HG03378 (cell line): Measurements from ENCODE around the gene ZNF469.

Experiments used
- ATAC-seq: cut with Tn5 transposase; IDR thresholded peaks from one replicate; pipeline ENCODE4 v1.9.1; 2021; ENCODE audit warnings: mild to moderate bottlenecking, moderate library complexity; ENCODE audit not compliant: unreplicated experiment

ZNF469 gene

DNA sequence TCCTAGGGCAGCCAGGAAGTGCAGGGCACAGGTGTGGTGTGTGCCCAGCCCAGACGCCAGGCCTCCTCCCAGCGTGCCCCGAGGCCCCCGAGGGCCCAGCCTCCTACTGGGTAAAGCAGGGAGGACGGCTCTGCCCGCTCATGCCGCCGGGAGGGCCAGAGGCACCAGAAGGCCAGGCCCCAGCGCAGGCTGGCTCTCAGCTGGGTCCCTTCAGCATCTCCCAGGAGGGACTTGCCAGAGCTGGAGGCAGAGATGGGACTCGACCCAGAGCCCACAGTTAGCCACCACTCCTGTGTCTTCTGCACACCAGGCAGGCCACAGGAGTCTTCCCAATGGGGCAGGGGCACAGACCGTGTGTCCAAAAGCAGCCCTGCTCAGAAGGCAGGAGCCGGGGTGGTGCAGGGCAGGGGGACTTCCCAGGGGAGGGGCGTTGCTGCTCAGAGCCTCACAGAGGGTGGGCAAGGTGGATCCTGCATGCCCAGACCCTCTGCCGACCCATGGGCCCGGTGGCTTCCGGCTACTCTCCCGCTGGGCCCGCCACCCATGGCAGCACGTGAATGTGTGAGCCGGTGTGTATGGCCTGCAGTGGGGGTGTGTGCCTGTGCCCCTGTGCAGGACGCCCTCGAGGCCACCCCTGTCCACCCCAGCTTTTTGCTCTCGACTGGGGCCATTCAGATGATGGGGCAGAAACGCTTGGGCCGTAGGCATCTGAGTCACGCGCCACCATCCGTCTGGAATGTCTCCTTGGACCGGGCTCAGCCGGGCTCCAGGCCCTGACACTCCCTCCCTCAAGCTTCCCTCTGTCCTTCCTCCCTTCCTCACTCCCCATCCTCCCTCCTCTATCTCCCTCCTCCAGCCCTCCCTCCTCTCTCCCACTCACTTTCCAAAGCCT lies 5.7 kb upstream of the ZNF469 start:
- no peak for ATAC-seq

- ATAC-seq: no peak
Observed at GRCh38 chr16:88377961-88378360, 4.8 kb upstream of the ZNF469 start.

GRCh38 chr16:88378401-88378800 lies 4.4 kb upstream of the ZNF469 start:
- no peak for ATAC-seq

DNA sequence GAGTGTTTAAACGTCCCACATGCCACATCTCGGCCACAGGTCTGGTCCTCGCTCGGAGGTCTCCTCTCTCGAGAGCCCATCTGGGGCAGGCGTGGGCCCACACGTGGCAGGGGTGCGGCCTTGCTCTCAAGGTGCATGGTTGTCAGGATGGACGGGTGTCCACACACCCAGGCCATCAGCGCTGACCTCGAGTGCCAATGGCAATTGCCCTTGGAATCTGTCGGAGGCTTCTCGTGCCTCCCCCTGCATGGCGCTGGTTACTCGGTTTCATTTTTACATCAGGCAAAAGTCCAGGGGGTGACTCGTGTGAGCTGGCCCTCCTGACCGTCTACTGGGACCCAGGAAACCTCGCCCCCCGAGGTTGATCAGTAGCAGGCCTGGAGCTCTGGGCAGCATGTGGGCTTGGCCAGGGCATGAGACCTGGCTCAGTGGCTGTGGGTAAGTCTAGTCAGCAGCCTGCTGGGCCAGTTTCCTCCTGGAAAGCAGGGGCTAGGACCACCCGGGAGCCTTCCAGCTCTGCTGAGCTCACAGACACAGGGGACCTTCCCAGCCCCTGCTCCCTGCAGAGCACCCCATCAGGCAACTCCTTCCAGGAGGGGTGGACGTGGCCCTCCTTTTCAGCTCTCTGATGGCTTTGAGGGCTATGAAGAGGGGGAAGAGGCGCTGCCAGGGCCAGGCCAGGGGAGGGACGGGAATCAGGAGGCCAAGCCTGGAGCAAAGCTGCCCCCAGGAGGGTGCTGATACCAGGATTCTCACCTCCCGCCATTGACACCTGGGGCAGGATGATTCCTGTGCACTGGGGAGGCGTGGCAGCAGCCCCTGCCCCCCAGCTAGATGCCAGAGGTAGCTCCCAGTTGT lies 3.7 kb upstream of the ZNF469 start:
- ATAC-seq: no peak

GRCh38 chr16:88379694-88380040 lies 3.1 kb upstream of the ZNF469 start:
- no peak for ATAC-seq

GRCh38 chr16:88380099-88380498 lies 2.7 kb upstream of the ZNF469 start:
- no peak for ATAC-seq

GRCh38 chr16:88380619-88381018 lies 2.1 kb upstream of the ZNF469 start:
- ATAC-seq: no peak

DNA sequence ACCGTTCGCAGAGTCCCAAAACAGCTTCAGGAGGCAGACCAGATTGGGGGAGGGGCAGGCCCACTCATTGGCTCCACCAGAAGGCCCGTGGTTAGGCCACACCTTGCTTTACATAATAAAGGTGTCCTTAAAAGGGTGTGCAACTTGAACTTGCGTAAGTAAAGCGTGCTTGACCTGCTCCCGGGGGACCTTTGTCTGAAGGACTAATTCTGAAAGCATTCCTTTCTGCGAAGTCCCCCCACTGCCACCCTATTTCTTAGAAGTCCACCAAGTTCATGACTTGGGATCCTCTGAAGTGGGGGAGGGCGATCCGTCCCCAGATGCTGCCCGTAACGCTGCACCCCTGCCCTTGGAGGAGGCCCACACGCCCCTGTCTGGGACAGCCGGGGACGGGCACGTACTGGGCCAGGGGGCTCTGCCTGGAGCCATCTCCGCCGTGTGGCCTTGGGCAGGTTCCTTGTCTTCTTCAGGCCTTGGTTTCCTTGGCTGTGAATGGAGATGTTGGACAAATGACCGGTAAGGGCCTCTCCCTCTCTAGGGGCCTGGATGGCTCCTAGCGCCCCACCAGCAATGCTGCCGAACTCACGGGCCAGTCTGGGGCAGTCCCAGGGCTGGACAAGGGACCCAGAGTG lies 823 bp upstream of the ZNF469 start:
- no peak for ATAC-seq

GRCh38 chr16:88383401-88384221 lies 852 bp downstream of the ZNF469 start:
- no peak for ATAC-seq

DNA sequence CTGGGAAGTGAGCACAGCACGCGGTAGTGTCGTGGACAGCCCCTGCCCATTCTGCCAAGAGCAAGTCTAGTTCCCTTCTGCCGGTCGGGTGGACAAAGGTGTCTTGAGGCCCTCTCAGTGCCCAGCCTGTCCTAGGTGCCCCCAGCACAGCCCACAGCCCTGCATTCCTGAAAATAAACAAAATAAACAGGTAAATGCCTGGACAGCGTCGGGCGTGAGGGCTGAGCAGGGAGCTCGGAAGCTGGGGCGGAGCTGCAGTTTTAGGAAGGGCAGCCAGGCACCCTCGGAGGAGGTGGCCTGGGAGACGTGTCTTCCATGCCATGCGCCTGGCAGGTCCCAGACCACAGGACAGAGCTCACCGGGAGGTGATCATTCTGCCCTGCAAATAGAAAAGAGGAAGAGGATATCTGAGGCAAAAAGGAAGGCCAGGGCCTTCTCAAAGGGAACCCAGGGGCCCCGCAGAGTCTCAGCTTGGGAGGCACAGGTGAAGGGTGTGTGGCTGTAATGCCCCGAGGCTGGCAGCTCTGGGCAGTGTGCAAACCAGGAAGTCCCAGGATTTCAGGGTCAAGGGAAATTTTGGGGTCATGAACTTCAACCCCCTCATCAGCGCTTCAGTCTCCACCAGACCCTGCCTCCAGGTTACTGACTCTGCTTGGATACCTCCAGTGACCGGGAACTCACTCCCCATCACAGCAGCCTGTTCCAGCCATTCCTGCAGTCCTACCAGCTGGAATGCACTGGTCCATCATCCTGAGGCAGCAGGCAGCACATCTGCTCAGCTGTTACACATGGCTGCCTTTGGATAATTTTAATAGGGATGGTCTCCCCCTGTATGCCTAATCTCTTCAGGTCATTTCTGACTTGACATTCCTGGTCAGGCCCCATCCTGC lies 1.7 kb downstream of the ZNF469 start:
- ATAC-seq: no peak

DNA sequence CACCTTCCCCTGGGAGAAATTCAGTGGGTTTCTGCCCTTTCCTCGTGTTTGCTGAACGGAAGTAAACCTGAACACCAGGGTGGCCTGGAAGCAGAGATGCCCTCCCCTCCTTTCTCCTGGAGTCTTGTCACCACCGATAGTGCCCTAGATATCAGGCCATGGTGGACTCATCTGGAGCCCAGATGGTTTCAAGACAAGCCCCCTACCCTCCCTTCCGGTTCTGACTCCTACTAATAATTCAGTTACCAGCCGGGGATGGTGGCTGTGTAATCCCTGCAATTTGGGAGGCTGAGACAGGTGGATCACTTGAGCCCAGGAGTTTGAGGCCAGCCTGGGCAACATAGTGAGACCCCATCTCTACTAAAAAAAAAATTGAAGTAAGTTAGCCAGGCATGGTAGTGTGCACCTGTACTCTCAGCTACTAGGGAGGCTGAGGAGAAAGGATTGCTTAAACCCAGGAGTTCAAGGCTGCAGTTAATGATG lies 2.4 kb downstream of the ZNF469 start:
- no peak for ATAC-seq

- no peak for ATAC-seq
Observed at GRCh38 chr16:88385831-88386815, 3.4 kb downstream of the ZNF469 start.

GRCh38 chr16:88387180-88387765 lies 4.5 kb downstream of the ZNF469 start:
- ATAC-seq: no peak

DNA sequence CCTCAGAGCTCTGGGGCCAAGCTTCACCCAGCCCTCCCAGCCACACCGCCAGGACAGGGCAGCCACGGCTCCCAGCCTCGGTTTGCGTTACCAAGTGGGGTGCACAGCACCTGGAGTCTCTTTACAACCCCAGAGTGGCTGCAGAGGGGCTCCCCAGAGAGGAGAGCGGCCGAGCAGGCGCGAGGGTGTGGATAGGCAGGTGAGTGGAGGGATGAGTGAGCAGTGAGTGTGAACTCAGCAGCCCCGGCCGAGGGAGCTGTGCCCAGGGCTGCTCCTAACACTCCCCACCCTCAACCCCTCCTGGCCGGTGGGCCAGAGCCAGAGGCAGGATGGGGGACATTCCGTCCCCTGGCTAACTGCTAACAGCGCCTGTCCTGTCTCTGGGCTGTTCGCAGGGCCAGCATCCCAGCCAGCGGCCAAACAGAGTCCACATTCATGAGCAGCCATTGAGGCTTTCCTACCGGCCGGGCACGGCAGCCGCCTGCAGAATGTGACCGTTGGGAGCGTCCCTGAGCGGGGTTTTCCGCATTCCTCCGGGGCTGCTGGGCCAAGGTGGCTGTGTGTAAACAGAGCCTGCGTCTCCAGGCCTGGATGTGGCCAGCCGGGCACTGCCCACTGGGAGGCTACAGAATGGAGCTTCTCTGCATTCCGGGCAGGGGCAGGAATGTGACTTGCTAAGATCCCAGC lies 5.3 kb downstream of the ZNF469 start:
- no peak for ATAC-seq

- no peak for ATAC-seq
Observed at GRCh38 chr16:88389191-88389590, 6.4 kb downstream of the ZNF469 start.

GRCh38 chr16:88389621-88390160 lies 6.9 kb downstream of the ZNF469 start:
- ATAC-seq: no peak

GRCh38 chr16:88390265-88390664 lies 7.5 kb downstream of the ZNF469 start:
- no peak for ATAC-seq
